GM23248 (cell line): ENCODE results near the gene SYT2. TPM values are rescaled to one million over a fixed set of nuclear protein-coding genes. Genes with fewer than 3 reads are reported as not detected.

Source experiments
- DNase-seq: peaks from one replicate; pipeline ENCODE4 v3.0.0-alpha.2; 2015
- H2AFZ ChIP-seq: fragments of 200-600 bp; sonication (generic); 2 replicates; pipeline ENCODE4 v1.6.1; 2016; ENCODE audit warnings: antibody characterized with exemption
- H3F3A ChIP-seq: fragments of 200-600 bp; sonication (generic); 2 replicates; pipeline ENCODE4 v1.6.1; 2016; ENCODE audit warnings: mild to moderate bottlenecking, antibody characterized with exemption, mixed run types; ENCODE audit not compliant: insufficient read depth
- H3K27ac ChIP-seq: fragments of 200-600 bp; sonication (generic); 2 replicates; pipeline ENCODE4 v1.5.1; 2016; ENCODE audit warnings: mild to moderate bottlenecking
- H3K27me3 ChIP-seq: fragments of 200-600 bp; sonication (generic); replicated peaks from 2 replicates; pipeline ENCODE4 v1.6.1; 2016; ENCODE audit warnings: mild to moderate bottlenecking; ENCODE audit not compliant: insufficient read depth
- H3K36me3 ChIP-seq: fragments of 200-600 bp; sonication (generic); 2 replicates; pipeline ENCODE4 v1.6.1; 2016; ENCODE audit warnings: low read depth, mild to moderate bottlenecking
- H3K4me1 ChIP-seq: fragments of 200-600 bp; sonication (generic); 2 replicates; pipeline ENCODE4 v1.6.1; 2016; ENCODE audit warnings: mild to moderate bottlenecking; ENCODE audit not compliant: insufficient read depth
- H3K4me2 ChIP-seq: fragments of 200-600 bp; sonication (generic); one replicate; pipeline ENCODE4 v1.6.1; 2016; ENCODE audit warnings: mild to moderate bottlenecking; ENCODE audit not compliant: unreplicated experiment
- H3K4me3 ChIP-seq: fragments of 200-600 bp; sonication (generic); 2 replicates; pipeline ENCODE4 v1.5.1; 2016; ENCODE audit warnings: mild to moderate bottlenecking
- H3K79me2 ChIP-seq: fragments of 200-600 bp; sonication (generic); 2 replicates; pipeline ENCODE4 v1.6.1; 2016; ENCODE audit warnings: mild to moderate bottlenecking; ENCODE audit not compliant: insufficient read depth
- H3K9ac ChIP-seq: fragments of 200-600 bp; sonication (generic); 2 replicates; pipeline ENCODE4 v1.6.1; 2016; ENCODE audit warnings: mild to moderate bottlenecking
- H3K9me2 ChIP-seq: fragments of 200-600 bp; sonication (generic); 2 replicates; pipeline ENCODE4 v1.6.1; 2016; ENCODE audit warnings: mixed run types, mild to moderate bottlenecking, moderate library complexity; ENCODE audit not compliant: insufficient read depth
- H3K9me3 ChIP-seq: fragments of 200-600 bp; sonication (generic); one replicate; pipeline ENCODE4 v1.6.1; 2017; ENCODE audit warnings: low read depth
- H4K20me1 ChIP-seq: fragments of 200-600 bp; sonication (generic); 2 replicates; pipeline ENCODE4 v1.6.0; 2016; ENCODE audit not compliant: insufficient read depth
- EZH2 ChIP-seq: fragments of 200-600 bp; sonication (generic); IDR thresholded peaks from 2 replicates; pipeline ENCODE4 v1.6.1; 2018; ENCODE audit warnings: antibody characterized with exemption, mild to moderate bottlenecking; ENCODE audit not compliant: insufficient read depth, poor library complexity, severe bottlenecking
- EZH2phosphoT487 ChIP-seq: fragments of 200-600 bp; sonication (generic); IDR thresholded peaks from 2 replicates; pipeline ENCODE4 v1.6.1; 2018; ENCODE audit warnings: antibody characterized with exemption, moderate library complexity, mild to moderate bottlenecking, low read depth; ENCODE audit not compliant: insufficient read depth
- whole genome bisulfite sequencing, 2 experiments: methylation state at CpG; one replicate each; pipeline ENCODE4 v1.1.6; 2015 to 2017; ENCODE audit warnings: low lambda C conversion rate in 2 of 2, low coverage in 1 of 2; ENCODE audit errors: missing lambda C conversion rate in 2 of 2; 5-methylcytosine and 5-hydroxymethylcytosine counted together
- in situ Hi-C: fragments of 300-500 bp; cut with MboI; formaldehyde crosslinking; loops from 2 replicates; pipeline ENCODE4 v1.15.0; 2020
- polyA plus RNA-seq: library from polyadenylated mRNA; unstranded; fragments of >200 nt; fragmentation: Nextera tagmentation; extraction: Ambion mirVana; gene quantifications from 2 replicates; pipeline ENCODE4 v1.2.1, GENCODE V29; 2016
- total RNA-seq: library from RNA; depleted of rRNA; stranded (reverse); fragments of >200 nt; shearing (Covaris generic); gene quantifications from 2 replicates; pipeline ENCODE4 v1.2.3, GENCODE V29; 2014

SYT2 gene
- total and polyA plus RNA-seq, 2 experiments from 2014 or later: 0.05 TPM; not detected in 1

DNA sequence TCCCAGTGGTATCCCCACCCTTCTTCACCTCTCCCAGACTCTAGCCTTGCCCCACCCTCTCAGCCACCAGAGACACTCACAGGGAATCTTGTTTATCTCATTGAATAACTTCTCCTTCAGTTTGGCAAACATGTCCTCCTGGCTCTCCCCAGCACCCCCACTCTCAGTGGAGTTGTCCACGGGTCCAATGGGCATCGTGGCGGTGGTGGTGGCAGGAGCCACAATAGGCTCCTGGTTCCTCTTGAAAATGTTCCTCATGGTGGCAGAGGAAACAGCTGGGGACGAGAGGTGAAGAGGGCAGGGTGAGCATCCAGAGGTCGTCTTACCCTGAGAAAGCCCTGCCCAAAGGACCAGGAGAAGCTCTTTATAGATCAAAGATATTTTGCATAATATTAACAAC is 104.7 kb downstream of the SYT2 start:
- no peak for DNase-seq
- H3K79me2 ChIP-seq: no peaks in the 10 kb centered on the region
- H2AFZ ChIP-seq: no peak overlapping the region
- TF ChIP-seq EZH2phosphoT487 (no peak), EZH2 (no peak)
- no peaks in the 10 kb centered on the region for H3K27me3 ChIP-seq
- H3K36me3 ChIP-seq: no peaks in the 10 kb centered on the region
- no peaks in the 10 kb centered on the region for H3K9me2 ChIP-seq
- 84 to 88% methylated on average over 5 of the region's 5 CpGs for WGBS, 2 experiments
- H3K9ac ChIP-seq: no peak overlapping the region
- no peak overlapping the region for H3K4me3 ChIP-seq
- no peaks in the 10 kb centered on the region for H3K4me1 ChIP-seq
- in situ Hi-C loops: no loop called here
- no peaks in the 10 kb centered on the region for H3F3A ChIP-seq
- H3K4me2 ChIP-seq: no peak overlapping the region
- no peak overlapping the region for H3K27ac ChIP-seq
- no peaks in the 10 kb centered on the region for H3K9me3 ChIP-seq
- no peaks in the 10 kb centered on the region for H4K20me1 ChIP-seq

DNA sequence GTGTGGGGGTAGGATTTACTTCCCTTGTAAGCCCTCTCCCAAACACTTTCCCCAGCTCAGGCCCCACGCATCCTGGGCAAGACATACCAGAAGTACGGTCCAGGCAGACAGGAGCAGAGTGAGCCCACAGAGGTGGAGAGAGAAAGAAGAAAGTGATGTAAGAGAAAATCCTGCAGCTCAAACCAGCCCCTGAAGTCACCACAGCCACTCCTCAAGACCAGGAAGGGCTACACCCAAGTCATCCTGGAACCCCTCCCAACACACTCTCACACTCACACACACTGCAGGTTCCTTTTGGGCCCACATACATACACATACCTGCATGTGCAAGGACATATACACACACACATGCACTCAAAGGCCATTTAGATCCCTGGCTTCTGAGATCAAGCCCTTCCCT is 106.8 kb downstream of the SYT2 start:
- no peaks in the 10 kb centered on the region for H3K4me1 ChIP-seq
- no peaks in the 10 kb centered on the region for H4K20me1 ChIP-seq
- no peaks in the 10 kb centered on the region for H3K79me2 ChIP-seq
- H3K4me3 ChIP-seq: no peak overlapping the region
- no peak overlapping the region for H3K9ac ChIP-seq
- H3K27ac ChIP-seq: no peak overlapping the region
- in situ Hi-C loops: no loop called here
- H3K27me3 ChIP-seq: no peaks in the 10 kb centered on the region
- H3F3A ChIP-seq: no peaks in the 10 kb centered on the region
- H3K9me2 ChIP-seq: no peaks in the 10 kb centered on the region
- no peak for TF ChIP-seq EZH2
- no peak for TF ChIP-seq EZH2phosphoT487
- no peak for DNase-seq
- no peak overlapping the region for H3K4me2 ChIP-seq
- H3K36me3 ChIP-seq: no peaks in the 10 kb centered on the region
- H3K9me3 ChIP-seq: no peaks in the 10 kb centered on the region
- 97 to 100% methylated on average over 2 of the region's 2 CpGs for WGBS, 2 experiments
- H2AFZ ChIP-seq: no peak overlapping the region

DNA sequence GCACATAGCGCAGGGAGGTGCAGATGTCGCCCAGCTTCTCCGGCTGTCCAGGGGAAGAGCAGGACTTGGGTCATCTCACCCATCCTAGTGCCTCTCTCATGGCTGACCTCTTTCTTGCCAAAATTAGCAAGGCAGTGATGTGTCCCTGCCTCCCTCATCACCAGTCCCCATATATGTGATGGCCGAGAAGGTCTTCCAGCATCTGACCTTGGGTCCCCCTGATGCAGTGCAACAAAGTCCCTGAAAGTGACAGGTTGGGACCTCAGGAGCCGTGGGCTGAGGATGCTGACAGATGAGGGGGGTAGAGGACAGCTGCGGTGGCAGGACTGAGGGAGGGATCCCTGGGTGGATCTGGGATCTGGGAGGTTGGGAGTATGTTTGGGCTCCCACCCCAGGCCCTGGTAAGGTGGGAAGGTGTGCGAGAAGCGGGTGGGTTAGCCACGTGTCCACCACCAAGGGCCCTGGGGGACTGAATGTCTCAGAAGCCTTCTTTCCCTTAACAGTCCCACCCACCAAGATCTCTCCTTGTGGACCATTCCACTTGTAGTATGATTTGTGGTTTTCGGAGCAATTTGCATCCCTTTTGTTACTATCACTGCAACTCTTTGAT is 109.7 kb downstream of the SYT2 start:
- no peaks in the 10 kb centered on the region for H3K27me3 ChIP-seq
- H3K4me2 ChIP-seq: no peak overlapping the region
- no peaks in the 10 kb centered on the region for H3K9me3 ChIP-seq
- TF ChIP-seq EZH2 (no peak), EZH2phosphoT487 (no peak)
- in situ Hi-C loops: no loop called here
- no peaks in the 10 kb centered on the region for H3K9me2 ChIP-seq
- H3K4me3 ChIP-seq: no peak overlapping the region
- H3K36me3 ChIP-seq: no peaks in the 10 kb centered on the region
- no peaks in the 10 kb centered on the region for H3K79me2 ChIP-seq
- H3K4me1 ChIP-seq: no peaks in the 10 kb centered on the region
- no peak overlapping the region for H2AFZ ChIP-seq
- WGBS, 2 experiments: 76 to 79% methylated on average over 10 of the region's 10 CpGs
- H3F3A ChIP-seq: no peaks in the 10 kb centered on the region
- no peaks in the 10 kb centered on the region for H4K20me1 ChIP-seq
- H3K9ac ChIP-seq: no peak overlapping the region
- no peak overlapping the region for H3K27ac ChIP-seq
- no peak for DNase-seq

DNA sequence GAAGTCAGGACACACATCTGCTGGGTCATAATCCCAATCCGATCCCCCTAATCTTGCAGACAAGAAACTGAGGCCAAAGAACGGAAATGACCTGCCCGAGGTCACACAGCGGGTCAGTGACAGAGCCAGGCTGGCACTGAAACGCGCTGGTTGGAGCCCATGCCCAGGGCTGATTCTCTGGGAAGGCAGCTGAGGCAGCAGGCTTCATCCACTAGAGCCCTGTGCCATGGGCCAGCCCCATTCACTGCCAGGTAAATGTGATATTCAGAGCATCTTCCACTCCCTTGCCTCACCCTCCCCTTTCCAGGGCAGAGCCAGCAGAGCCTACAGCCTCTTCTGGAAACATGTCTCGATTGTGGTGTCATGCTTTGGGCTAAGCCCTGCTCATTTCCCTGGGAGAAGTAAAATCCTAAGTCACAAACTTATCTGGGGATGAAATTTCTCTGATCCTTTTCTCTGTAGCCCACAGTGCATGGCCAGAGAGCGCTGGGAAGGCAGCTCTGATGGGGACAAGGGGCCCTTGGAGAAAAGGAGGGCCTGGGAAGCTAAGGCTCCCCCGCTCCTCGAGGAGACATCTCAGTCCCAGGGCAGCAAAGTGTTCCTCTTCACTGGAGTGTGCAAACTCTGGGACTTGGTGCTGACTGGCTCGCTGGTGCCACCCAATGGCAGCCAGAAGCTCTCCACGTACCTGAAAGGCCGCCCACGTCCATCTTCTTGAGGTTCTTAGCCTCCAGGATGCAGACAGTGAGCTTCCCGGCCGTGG is 110.4 kb downstream of the SYT2 start:
- in situ Hi-C loops: loop anchor here (10.0 kb wide), 1 partner anchor 95 kb away; no protein-coding TSS in a partner anchor
- H3F3A ChIP-seq: no peaks in the 10 kb centered on the region
- H2AFZ ChIP-seq: peak overlapping the region; percentile 75
- DNase-seq: peak; percentile 89
- H3K27ac ChIP-seq: no peak overlapping the region
- no peaks in the 10 kb centered on the region for H3K36me3 ChIP-seq
- H3K27me3 ChIP-seq: no peaks in the 10 kb centered on the region
- no peak overlapping the region for H3K4me2 ChIP-seq
- no peaks in the 10 kb centered on the region for H3K9me3 ChIP-seq
- H3K4me3 ChIP-seq: no peak overlapping the region
- no peaks in the 10 kb centered on the region for H4K20me1 ChIP-seq
- H3K9ac ChIP-seq: no peak overlapping the region
- 36 to 37% methylated on average over 16 of the region's 16 CpGs for WGBS, 2 experiments
- H3K9me2 ChIP-seq: no peaks in the 10 kb centered on the region
- no peaks in the 10 kb centered on the region for H3K79me2 ChIP-seq
- H3K4me1 ChIP-seq: no peaks in the 10 kb centered on the region
- TF ChIP-seq EZH2phosphoT487: no peak
- TF ChIP-seq EZH2: no peak
